NCI-H1930 (cell line): ENCODE results near the gene CYP27B1.

Experiments
- DNase-seq, 2 experiments: peaks; one replicate each; lab custom pipeline; 2025; lab: John Stamatoyannopoulos, UW

The CYP27B1 gene

GRCh38 chr12:57766464-57767304 is at the start of gene CYP27B1:
Gene CYP27B1 (minus strand): TSS chr12:57767078. CDS start chr12:57767041, 37 bp downstream.
- DNase-seq: no peak

GRCh38 chr12:57816001-57816854 is 49.4 kb upstream of the CYP27B1 start:
- DNase-seq: no peak

GRCh38 chr12:57815177-57816000 is 48.5 kb upstream of the CYP27B1 start:
- DNase-seq: no peak

- no peak for DNase-seq
Observed at GRCh38 chr12:57813971-57814772, 47.3 kb upstream of the CYP27B1 start.

- no peak for DNase-seq
Observed at GRCh38 chr12:57813111-57813970, 46.5 kb upstream of the CYP27B1 start.

GRCh38 chr12:57811028-57811755 is 44.3 kb upstream of the CYP27B1 start:
- no peak for DNase-seq

GRCh38 chr12:57810450-57810849 is 43.6 kb upstream of the CYP27B1 start:
- DNase-seq: no peak

GRCh38 chr12:57809425-57809824 is 42.5 kb upstream of the CYP27B1 start:
- DNase-seq: no peak

- DNase-seq: no peak
Observed at GRCh38 chr12:57808351-57808750, 41.5 kb upstream of the CYP27B1 start.

- no peak for DNase-seq
Observed at GRCh38 chr12:57807285-57807684, 40.4 kb upstream of the CYP27B1 start.

GRCh38 chr12:57806677-57807076 is 39.8 kb upstream of the CYP27B1 start:
- DNase-seq: no peak

GRCh38 chr12:57803319-57803893 is 36.5 kb upstream of the CYP27B1 start:
- DNase-seq: no peak

- no peak for DNase-seq
Observed at GRCh38 chr12:57802607-57803006, 35.7 kb upstream of the CYP27B1 start.

GRCh38 chr12:57800965-57801364 is 34.1 kb upstream of the CYP27B1 start:
- no peak for DNase-seq

GRCh38 chr12:57797933-57798332 is 31.1 kb upstream of the CYP27B1 start:
- no peak for DNase-seq

- DNase-seq: no peak
Observed at GRCh38 chr12:57796996-57797395, 30.1 kb upstream of the CYP27B1 start.

- no peak for DNase-seq
Observed at GRCh38 chr12:57795354-57795753, 28.5 kb upstream of the CYP27B1 start.

GRCh38 chr12:57793920-57794319 is 27.0 kb upstream of the CYP27B1 start:
- DNase-seq: no peak

- no peak for DNase-seq
Observed at GRCh38 chr12:57783861-57784260, 17.0 kb upstream of the CYP27B1 start.
